HEK293 (cell line): ENCODE results near the gene ZNF548.

ENCODE experiments used
- CTCF ChIA-PET: fragments of 350-600 bp; formaldehyde crosslinking; extraction: SDS; loops from one replicate; lab custom pipeline; 2021; ENCODE audit warnings: antibody characterized with exemption; lab: Yijun Ruan, JAX
- POLR2A ChIA-PET: fragments of 300-600 bp; formaldehyde crosslinking; extraction: SDS; loops from one replicate; lab custom pipeline; 2020; ENCODE audit warnings: antibody characterized with exemption, inconsistent platforms; lab: Yijun Ruan, JAX
- H3K27ac ChIP-seq: fragments of 200-500 bp; sonication (Bioruptor generic); 2 replicates; pipeline ENCODE4 v1.5.1; 2014; ENCODE audit warnings: low read depth, low read length, control low read depth, inconsistent platforms; ENCODE audit errors: extremely low read depth
- H3K36me3 ChIP-seq, 2 experiments: fragments of 200-500 bp in 1 of 2; sonication (Bioruptor generic) in 1 of 2; 1 replicate in 1 of 2; 2 replicates in 1 of 2; pipeline ENCODE4 v1.5.1; 2014 to 2017; ENCODE audit warnings: inconsistent platforms in 2 of 2, low read length in 2 of 2; ENCODE audit not compliant: control insufficient read depth in 2 of 2, insufficient read depth in 1 of 2
- H3K4me1 ChIP-seq: fragments of 200-500 bp; sonication (Bioruptor generic); 2 replicates; pipeline ENCODE4 v1.5.1; 2014; ENCODE audit warnings: mild to moderate bottlenecking, low read length, inconsistent platforms; ENCODE audit not compliant: control insufficient read depth, insufficient read depth
- H3K4me3 ChIP-seq: 2 replicates; pipeline ENCODE4 v1.5.1; 2011; ENCODE audit warnings: low read depth, mild to moderate bottlenecking, control low read depth, low read length, moderate library complexity
- H3K9me3 ChIP-seq: fragments of 200-500 bp; sonication (Bioruptor generic); 2 replicates; pipeline ENCODE4 v1.5.1; 2014; ENCODE audit warnings: low read depth, low read length, inconsistent platforms; ENCODE audit not compliant: control insufficient read depth, insufficient read depth
- GLI4 ChIP-seq: fragments of 450-650 bp; formaldehyde crosslinking; IDR thresholded peaks from 2 replicates; pipeline ENCODE4 v1.5.1; 2016; ENCODE audit warnings: missing biosample characterization, missing genetic modification characterization
- GLIS2 ChIP-seq: fragments of 450-650 bp; formaldehyde crosslinking; IDR thresholded peaks from 2 replicates; pipeline ENCODE4 v1.5.1; 2016; ENCODE audit warnings: missing biosample characterization, missing genetic modification characterization
- HIC1 ChIP-seq: fragments of 450-650 bp; formaldehyde crosslinking; IDR thresholded peaks from 2 replicates; pipeline ENCODE4 v1.5.1; 2016; ENCODE audit warnings: missing biosample characterization, missing genetic modification characterization
- PRDM6 ChIP-seq: fragments of 450-650 bp; formaldehyde crosslinking; IDR thresholded peaks from 2 replicates; pipeline ENCODE4 v1.5.1; 2017; ENCODE audit warnings: missing biosample characterization, missing genetic modification characterization
- SETDB1 ChIP-seq: IDR thresholded peaks from one replicate; pipeline ENCODE4 v1.6.1; 2017; ENCODE audit warnings: mild to moderate bottlenecking, low read length, moderate library complexity, mixed read lengths; ENCODE audit not compliant: insufficient read length
- ZBTB21 ChIP-seq: fragments of 450-650 bp; formaldehyde crosslinking; IDR thresholded peaks from 2 replicates; pipeline ENCODE4 v1.5.1; 2017; ENCODE audit warnings: missing biosample characterization, missing genetic modification characterization
- ZBTB49 ChIP-seq: fragments of 450-650 bp; formaldehyde crosslinking; IDR thresholded peaks from 2 replicates; pipeline ENCODE4 v1.5.1; 2016; ENCODE audit warnings: missing biosample characterization, missing genetic modification characterization, low read depth
- ZFHX2 ChIP-seq: fragments of 450-650 bp; formaldehyde crosslinking; conservative IDR thresholded peaks from 2 replicates; pipeline ENCODE4 v1.5.1; 2016; ENCODE audit warnings: missing biosample characterization, missing genetic modification characterization
- ZFP37 ChIP-seq: fragments of 450-650 bp; formaldehyde crosslinking; IDR thresholded peaks from 2 replicates; pipeline ENCODE4 v1.5.1; 2016; ENCODE audit warnings: missing biosample characterization, missing genetic modification characterization
- ZNF174 ChIP-seq: fragments of 450-650 bp; formaldehyde crosslinking; IDR thresholded peaks from 2 replicates; pipeline ENCODE4 v1.5.0; 2017; ENCODE audit warnings: missing biosample characterization, mild to moderate bottlenecking, missing genetic modification characterization
- ZNF18 ChIP-seq: fragments of 450-650 bp; formaldehyde crosslinking; IDR thresholded peaks from 2 replicates; pipeline ENCODE4 v1.5.1; 2016; ENCODE audit warnings: missing biosample characterization, missing genetic modification characterization
- ZNF211 ChIP-seq: fragments of 450-650 bp; formaldehyde crosslinking; IDR thresholded peaks from 2 replicates; pipeline ENCODE4 v1.5.1; 2016; ENCODE audit warnings: low read depth, missing biosample characterization, missing genetic modification characterization
- ZNF274 ChIP-seq, 2 experiments: fragments of 200-500 bp in 1 of 2; fragments of 450-650 bp in 1 of 2; sonication (Bioruptor generic) in 1 of 2; formaldehyde crosslinking in 1 of 2; IDR thresholded peaks; 2 replicates each; pipeline versions ENCODE4 v1.5.1 to v1.6.1; 2014 to 2016; ENCODE audit warnings: borderline replicate concordance in 1 of 2, inconsistent platforms in 1 of 2, low read length in 1 of 2, missing biosample characterization in 1 of 2, missing genetic modification characterization in 1 of 2
- ZNF280C ChIP-seq: fragments of 450-650 bp; formaldehyde crosslinking; IDR thresholded peaks from 2 replicates; pipeline ENCODE4 v1.5.1; 2016; ENCODE audit warnings: missing biosample characterization, missing genetic modification characterization
- ZNF311 ChIP-seq: fragments of 450-650 bp; formaldehyde crosslinking; IDR thresholded peaks from 2 replicates; pipeline ENCODE4 v1.5.1; 2017; ENCODE audit warnings: missing biosample characterization, missing genetic modification characterization, borderline replicate concordance
- ZNF354C ChIP-seq: fragments of 450-650 bp; formaldehyde crosslinking; IDR thresholded peaks from 2 replicates; pipeline ENCODE4 v1.5.1; 2016; ENCODE audit warnings: missing biosample characterization, missing genetic modification characterization, low read depth, borderline replicate concordance
- ZNF391 ChIP-seq: fragments of 450-650 bp; formaldehyde crosslinking; IDR thresholded peaks from 2 replicates; pipeline ENCODE4 v1.5.1; 2016; ENCODE audit warnings: low read depth, missing biosample characterization, missing genetic modification characterization, borderline replicate concordance
- ZNF514 ChIP-seq: fragments of 450-650 bp; formaldehyde crosslinking; IDR thresholded peaks from 2 replicates; pipeline ENCODE4 v1.5.1; 2016; ENCODE audit warnings: missing biosample characterization, missing genetic modification characterization
- ZNF571 ChIP-seq: fragments of 450-650 bp; formaldehyde crosslinking; IDR thresholded peaks from 2 replicates; pipeline ENCODE4 v1.5.0; 2017; ENCODE audit warnings: missing biosample characterization, missing genetic modification characterization
- ZNF658 ChIP-seq: fragments of 450-650 bp; formaldehyde crosslinking; IDR thresholded peaks from 2 replicates; pipeline ENCODE4; 2016; ENCODE audit warnings: missing biosample characterization, missing genetic modification characterization
- ZNF792 ChIP-seq: fragments of 450-650 bp; formaldehyde crosslinking; IDR thresholded peaks from 2 replicates; pipeline ENCODE4 v1.5.1; 2016; ENCODE audit warnings: missing biosample characterization, missing genetic modification characterization

ZNF548 gene

GRCh38 chr19:57376151-57376550 lies 13.5 kb upstream of the ZNF548 start:
- no peak overlapping the region for H3K27ac ChIP-seq
- no peaks in the 10 kb centered on the region for H3K4me1 ChIP-seq
- TF ChIP-seq ZNF792: no peak
- TF ChIP-seq ZBTB49: no peak
- no peak for TF ChIP-seq SETDB1
- no peak for TF ChIP-seq ZNF571
- TF ChIP-seq GLI4 (tag by site-specific recombination): no peak
- TF ChIP-seq ZNF514: no peak
- no peak for TF ChIP-seq ZBTB21 (tag by site-specific recombination)
- no peak for TF ChIP-seq GLIS2 (tag by site-specific recombination)
- no peak for TF ChIP-seq PRDM6 (tag by site-specific recombination)
- no peak for TF ChIP-seq ZFHX2
- no peak for TF ChIP-seq ZNF354C (tag by site-specific recombination)
- no peak for TF ChIP-seq ZNF211 (tag by site-specific recombination)
- no peak for TF ChIP-seq ZNF280C
- TF ChIP-seq, all 188 proteins: peak for 0
- CTCF ChIA-PET: no interaction called here
- no peak overlapping the region for H3K4me3 ChIP-seq
- peaks cover 6% of the 10 kb centered on the region; the same call in 1 of the 2 replicates for H3K9me3 ChIP-seq
- H3K36me3 ChIP-seq: peaks cover 14 to 65% of the 10 kb centered on the region in 2 experiments
- POLR2A ChIA-PET: no interaction called here

- no peaks in the 10 kb centered on the region for H3K4me1 ChIP-seq
- H3K4me3 ChIP-seq: no peak overlapping the region
- ChIA-PET CTCF (no interaction called here), POLR2A (no interaction called here)
- peaks cover 6% of the 10 kb centered on the region; the same call in 1 of the 2 replicates for H3K9me3 ChIP-seq
- peaks cover 14 to 50% of the 10 kb centered on the region in 2 experiments for H3K36me3 ChIP-seq
- H3K27ac ChIP-seq: no peak overlapping the region
- no peak for TF ChIP-seq ZFP37
- TF ChIP-seq ZNF18 (tag by site-specific recombination): 0 out of 2 replicates have a peak, but pooled peaks have one; percentile 15
- no peak for TF ChIP-seq ZNF311 (tag by site-specific recombination)
- no peak for TF ChIP-seq ZBTB21 (tag by site-specific recombination)
- TF ChIP-seq ZNF274 (IDR thresholded peaks at IDR 0.05; ENCODE audit: low read length): no peak
- TF ChIP-seq ZNF274 (tag by site-specific recombination; IDR thresholded peaks at IDR 0.05; ENCODE audit: borderline replicate concordance): peak; percentile 71; the same call in 1 of the 2 replicates
- TF ChIP-seq ZNF280C: no peak
- no peak for TF ChIP-seq ZNF391
- TF ChIP-seq ZNF658 (tag by site-specific recombination): no peak
- TF ChIP-seq ZNF174 (tag by site-specific recombination): no peak
- no peak for TF ChIP-seq HIC1
These were observed 12.0 kb upstream of the ZNF548 start for GRCh38 chr19:57377498-57378146.
